Measurements from ENCODE around the gene URB2.
"Not testable (repeated sequence)": the region's sequence is repeated elsewhere in the genome, so short reads cannot be mapped to it uniquely, and the experiment has no call there.

DNA sequence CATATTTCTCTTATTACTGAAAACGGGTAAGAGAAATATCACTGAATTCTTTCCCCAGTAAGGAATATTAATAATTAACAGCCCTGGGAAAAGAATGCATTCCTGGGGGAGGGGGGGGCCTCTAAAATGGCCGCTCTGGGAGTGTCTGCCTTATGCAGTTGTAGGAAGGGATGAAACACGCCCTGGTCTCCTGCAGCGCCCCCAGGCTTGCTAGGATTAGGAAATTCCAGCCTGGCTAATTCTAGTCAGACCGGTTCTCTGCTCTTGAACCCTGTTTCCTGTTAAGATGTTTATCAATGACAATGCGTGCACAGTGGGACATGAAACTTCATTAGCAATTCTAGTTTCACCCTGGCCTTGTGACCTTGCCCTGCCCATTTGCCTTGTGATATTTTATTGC is 81.1 kb downstream of the URB2 start:
- TF ChIP-seq, protein P1, sequence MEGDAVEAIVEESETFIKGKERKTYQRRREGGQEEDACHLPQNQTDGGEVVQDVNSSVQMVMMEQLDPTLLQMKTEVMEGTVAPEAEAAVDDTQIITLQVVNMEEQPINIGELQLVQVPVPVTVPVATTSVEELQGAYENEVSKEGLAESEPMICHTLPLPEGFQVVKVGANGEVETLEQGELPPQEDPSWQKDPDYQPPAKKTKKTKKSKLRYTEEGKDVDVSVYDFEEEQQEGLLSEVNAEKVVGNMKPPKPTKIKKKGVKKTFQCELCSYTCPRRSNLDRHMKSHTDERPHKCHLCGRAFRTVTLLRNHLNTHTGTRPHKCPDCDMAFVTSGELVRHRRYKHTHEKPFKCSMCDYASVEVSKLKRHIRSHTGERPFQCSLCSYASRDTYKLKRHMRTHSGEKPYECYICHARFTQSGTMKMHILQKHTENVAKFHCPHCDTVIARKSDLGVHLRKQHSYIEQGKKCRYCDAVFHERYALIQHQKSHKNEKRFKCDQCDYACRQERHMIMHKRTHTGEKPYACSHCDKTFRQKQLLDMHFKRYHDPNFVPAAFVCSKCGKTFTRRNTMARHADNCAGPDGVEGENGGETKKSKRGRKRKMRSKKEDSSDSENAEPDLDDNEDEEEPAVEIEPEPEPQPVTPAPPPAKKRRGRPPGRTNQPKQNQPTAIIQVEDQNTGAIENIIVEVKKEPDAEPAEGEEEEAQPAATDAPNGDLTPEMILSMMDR (IDR thresholded peaks at IDR 0.05 in 8 of 11, conservative IDR thresholded peaks at IDR 0.05 in 3 of 11) = not testable (repeated sequence)
- TF ChIP-seq POLR2A, POLR2AphosphoS5 (IDR thresholded peaks at IDR 0.05): not testable (repeated sequence)
